HCEC 1CT (cell line): ENCODE data around the gene RAB8B.
A peak's percentile ranks its signal among the peaks of the same experiment; 100 is the strongest.

Experiments used
- DNase-seq: peaks from one replicate; pipeline ENCODE4 v3.0.0-alpha.2; 2017

Gene RAB8B

GRCh38 chr15:63188926-63189871 is at the start of gene RAB8B:
TSS of gene RAB8B (plus strand) at chr15:63189606. CDS start at chr15:63189625, 19 bp downstream.
- DNase-seq: peak; percentile 97

GRCh38 chr15:63140936-63141335 is 48.5 kb upstream of the RAB8B start:
- DNase-seq: no peak

GRCh38 chr15:63145426-63145825 is 44.0 kb upstream of the RAB8B start:
- DNase-seq: no peak

- no peak for DNase-seq
Measured at GRCh38 chr15:63146684-63147083, 42.7 kb upstream of the RAB8B start.

- no peak for DNase-seq
Measured at GRCh38 chr15:63151665-63152064, 37.7 kb upstream of the RAB8B start.

- DNase-seq: no peak
Measured at GRCh38 chr15:63155486-63155885, 33.9 kb upstream of the RAB8B start.

- peak; percentile 19 for DNase-seq
Measured at GRCh38 chr15:63156086-63156710, 33.2 kb upstream of the RAB8B start.

GRCh38 chr15:63156755-63157117 is 32.7 kb upstream of the RAB8B start:
- DNase-seq: peak; percentile 51

GRCh38 chr15:63157118-63157843 is 32.1 kb upstream of the RAB8B start, which contains the start of gene RPS27L:
TSS of gene RPS27L (minus strand) at chr15:63157477. CDS start at chr15:63157405, 72 bp downstream.
- peak; percentile 94 for DNase-seq

- peak; percentile 67 for DNase-seq
Measured at GRCh38 chr15:63157891-63158431, 31.4 kb upstream of the RAB8B start.

GRCh38 chr15:63160638-63161037 is 28.8 kb upstream of the RAB8B start:
- DNase-seq: no peak

GRCh38 chr15:63163217-63163616 is 26.2 kb upstream of the RAB8B start:
- no peak for DNase-seq

GRCh38 chr15:63165166-63165859 is 24.1 kb upstream of the RAB8B start:
- peak; percentile 51 for DNase-seq

- peak; percentile 32 for DNase-seq
Measured at GRCh38 chr15:63166219-63166618, 23.2 kb upstream of the RAB8B start.

- no peak for DNase-seq
Measured at GRCh38 chr15:63169788-63170187, 19.6 kb upstream of the RAB8B start.

- DNase-seq: no peak
Measured at GRCh38 chr15:63172376-63172775, 17.0 kb upstream of the RAB8B start.

GRCh38 chr15:63172851-63173451 is 16.5 kb upstream of the RAB8B start:
- no peak for DNase-seq

- DNase-seq: peak; percentile 35
Measured at GRCh38 chr15:63176302-63176701, 13.1 kb upstream of the RAB8B start.

- no peak for DNase-seq
Measured at GRCh38 chr15:63178034-63178433, 11.4 kb upstream of the RAB8B start.

GRCh38 chr15:63180746-63181145 is 8.7 kb upstream of the RAB8B start:
- DNase-seq: no peak

GRCh38 chr15:63181648-63182047 is 7.8 kb upstream of the RAB8B start:
- peak; percentile 59 for DNase-seq

- DNase-seq: no peak
Measured at GRCh38 chr15:63185206-63185605, 4.2 kb upstream of the RAB8B start.
